NCI-H1048 (cell line): ENCODE results near the gene VWA8.
"Not testable (repeated sequence)": the region's sequence is repeated elsewhere in the genome, so short reads cannot be mapped to it uniquely, and the experiment has no call there.

Experiments used
- DNase-seq: peaks from one replicate; lab custom pipeline; 2025; lab: John Stamatoyannopoulos, UW

The VWA8 gene

DNA sequence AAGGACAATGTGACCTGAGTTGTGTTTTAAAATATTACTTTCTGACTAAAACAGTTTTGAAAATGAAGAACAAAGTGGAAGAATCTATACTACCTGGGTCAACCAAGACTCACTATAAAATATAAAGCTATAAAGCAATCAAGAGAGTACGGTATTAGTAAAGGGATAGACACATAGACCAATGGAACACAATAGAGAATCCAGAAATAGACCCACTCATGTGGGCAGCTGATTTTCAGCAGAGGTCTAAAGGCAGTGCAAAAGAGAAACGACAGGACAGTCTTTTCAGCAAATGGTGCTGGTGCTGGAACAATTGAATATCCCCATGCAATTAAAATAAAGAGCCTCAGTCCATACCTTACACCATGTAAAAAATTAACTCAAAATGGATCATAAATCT, 278.9 kb downstream of the VWA8 start:
- no peak for DNase-seq

DNA sequence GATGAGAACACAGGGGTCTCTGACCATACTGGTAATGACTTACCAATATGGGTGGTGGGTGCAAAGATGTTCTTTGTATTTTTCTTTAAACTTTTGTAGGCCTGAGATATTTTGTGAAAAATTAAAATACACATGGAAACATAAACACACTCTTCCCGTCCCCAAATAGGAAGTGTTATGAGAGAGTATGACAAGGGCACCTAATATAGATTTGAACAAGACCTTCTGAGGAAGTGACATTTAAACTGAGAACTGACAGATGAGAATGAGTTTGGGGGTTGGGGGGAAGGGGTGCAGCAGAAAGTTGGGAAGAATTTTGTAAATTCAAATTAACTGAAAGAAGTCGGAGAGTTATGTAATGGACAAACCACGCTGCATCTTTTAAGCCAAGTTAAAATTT, 279.3 kb downstream of the VWA8 start:
- DNase-seq = no peak

DNA sequence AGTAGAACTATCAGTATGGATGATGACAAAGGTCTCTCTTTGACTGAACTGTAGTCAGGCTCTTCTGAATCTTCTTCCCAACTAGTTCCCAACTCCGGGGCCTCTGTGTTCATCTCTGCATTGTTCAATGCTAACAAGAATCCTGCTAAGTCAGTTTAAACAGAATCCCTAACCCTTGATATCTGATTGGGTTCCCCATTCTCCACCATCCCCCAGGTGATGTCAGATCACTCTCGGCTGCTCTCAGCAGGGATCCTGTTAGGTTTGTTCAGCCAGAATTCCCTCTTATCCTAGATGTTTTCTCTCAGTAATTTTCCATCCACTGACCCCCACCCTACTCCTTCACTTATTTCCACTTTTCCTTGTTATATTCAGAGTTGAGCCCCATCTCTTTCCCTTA, 280.0 kb downstream of the VWA8 start:
- no peak for DNase-seq

GRCh38 chr13:41678848-41679247, 282.1 kb downstream of the VWA8 start:
- no peak for DNase-seq

DNA sequence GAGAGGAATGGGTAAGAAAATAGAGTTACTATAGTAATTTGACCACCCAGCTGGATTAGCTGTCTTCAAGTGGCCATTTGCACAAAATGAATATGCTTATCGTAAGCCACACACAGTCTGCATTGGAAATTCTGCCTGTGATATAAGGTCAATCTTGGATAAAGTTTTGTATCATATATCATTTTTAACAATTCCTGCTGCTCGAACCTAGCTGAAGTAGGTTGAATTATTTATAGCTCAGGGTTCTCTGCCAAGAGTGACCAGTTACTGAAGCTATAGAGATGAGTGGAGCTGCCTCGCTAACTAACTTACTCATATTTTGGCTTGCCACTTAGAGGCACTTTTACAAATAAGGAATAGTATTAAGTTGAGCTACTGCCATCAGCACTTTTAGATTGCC, 282.7 kb downstream of the VWA8 start:
- DNase-seq = no peak

- DNase-seq = no peak
Observed at GRCh38 chr13:41675306-41675705, 285.6 kb downstream of the VWA8 start.

DNA sequence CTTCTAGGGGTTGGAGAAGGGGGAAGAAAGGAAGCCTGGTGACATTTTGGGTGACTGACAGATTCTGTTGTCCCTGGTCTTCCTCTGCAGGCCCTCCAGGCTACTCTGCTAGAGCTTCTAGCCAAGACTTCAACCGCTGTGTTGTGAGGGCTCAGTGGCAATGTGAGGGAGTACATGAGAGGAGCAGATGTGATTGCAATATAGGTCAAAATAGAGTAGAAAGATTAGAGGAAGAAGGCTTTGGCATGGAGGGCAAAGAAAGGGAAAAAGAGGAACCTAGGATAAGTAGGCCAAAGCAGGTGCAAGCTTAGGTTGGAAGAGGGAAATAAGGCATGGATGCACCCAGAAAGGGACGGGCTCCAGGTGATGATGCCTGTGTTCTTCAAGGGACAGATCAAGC, 286.7 kb downstream of the VWA8 start:
- DNase-seq = no peak

DNA sequence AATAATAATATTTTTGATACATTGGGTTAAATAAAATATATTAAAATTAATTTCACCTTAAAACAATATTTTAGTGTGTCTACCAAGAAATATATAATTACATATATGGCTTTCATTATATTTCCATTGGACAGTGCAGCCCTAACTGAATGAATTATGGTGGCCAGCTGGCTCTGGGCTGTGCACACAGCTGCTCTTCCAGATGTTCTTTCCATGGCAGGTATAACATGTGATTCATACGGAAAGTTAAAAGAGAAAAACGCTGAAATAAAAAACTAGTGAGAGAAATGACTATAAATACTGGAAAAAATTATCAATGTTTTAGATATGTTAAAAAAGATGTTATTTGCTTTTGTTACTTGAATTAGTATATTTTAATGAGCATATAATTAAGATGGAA, 287.3 kb downstream of the VWA8 start:
- DNase-seq = no peak

DNA sequence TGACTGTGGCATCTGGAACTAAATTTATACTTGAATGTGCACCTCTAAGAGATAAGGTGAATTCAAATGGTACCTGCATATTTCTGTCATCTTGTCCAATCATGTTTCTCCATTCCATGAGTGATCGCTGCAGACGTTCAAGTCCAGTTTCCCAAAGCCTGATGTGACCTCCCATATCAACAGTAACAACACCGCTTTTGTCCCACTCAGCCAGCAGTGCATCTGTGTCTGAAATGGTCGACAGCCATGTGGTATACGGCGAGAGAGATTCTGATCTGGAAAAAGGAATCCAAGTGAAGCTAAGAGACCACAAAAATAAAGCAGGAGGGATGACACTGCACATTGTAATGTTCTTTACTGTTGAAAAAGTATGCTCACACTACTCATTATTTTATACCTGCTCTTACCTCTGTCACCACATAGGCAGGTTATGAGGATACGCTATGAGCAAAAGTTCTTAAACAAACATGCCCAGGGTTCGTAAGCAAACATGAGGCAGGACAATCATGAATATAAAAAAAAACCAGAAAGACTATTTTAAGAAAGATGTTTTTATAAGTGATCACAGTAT, 290.0 kb downstream of the VWA8 start:
- DNase-seq = no peak

GRCh38 chr13:41668130-41668757, 292.7 kb downstream of the VWA8 start:
- DNase-seq = peak; percentile 11

GRCh38 chr13:41666644-41667043, 294.3 kb downstream of the VWA8 start:
- no peak for DNase-seq

- DNase-seq = no peak
Observed at GRCh38 chr13:41660411-41660810, 300.5 kb downstream of the VWA8 start.

DNA sequence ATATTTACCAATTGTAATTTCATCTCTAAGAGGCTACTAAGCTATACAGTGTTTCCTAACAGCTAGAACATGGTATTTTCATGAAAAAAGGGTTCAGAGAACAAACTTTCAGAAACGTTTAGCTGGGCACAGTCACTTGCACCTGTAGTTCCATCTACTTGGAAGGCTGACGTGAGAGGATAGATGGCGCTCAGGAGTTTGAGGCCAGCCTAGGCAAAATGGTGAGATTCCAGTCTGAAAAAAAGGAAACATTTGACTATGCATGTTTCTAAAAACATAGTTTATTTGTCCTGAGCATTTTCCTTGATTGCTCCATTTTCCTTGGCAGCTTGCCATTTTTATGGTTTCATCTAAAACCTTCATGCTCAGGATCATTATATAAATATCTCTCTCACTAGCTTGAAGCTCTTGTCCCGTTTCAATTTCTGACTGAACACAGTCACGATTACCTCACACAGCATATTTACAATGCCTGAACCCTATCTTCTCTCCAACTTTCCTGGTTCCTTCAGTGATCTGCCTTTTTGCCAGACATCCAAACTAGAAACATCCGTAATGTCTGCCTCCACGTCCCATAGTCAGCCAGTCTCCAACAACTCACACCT, 302.8 kb downstream of the VWA8 start:
- no peak for DNase-seq

- DNase-seq = no peak
Observed at GRCh38 chr13:41655997-41656396, 304.9 kb downstream of the VWA8 start.

DNA sequence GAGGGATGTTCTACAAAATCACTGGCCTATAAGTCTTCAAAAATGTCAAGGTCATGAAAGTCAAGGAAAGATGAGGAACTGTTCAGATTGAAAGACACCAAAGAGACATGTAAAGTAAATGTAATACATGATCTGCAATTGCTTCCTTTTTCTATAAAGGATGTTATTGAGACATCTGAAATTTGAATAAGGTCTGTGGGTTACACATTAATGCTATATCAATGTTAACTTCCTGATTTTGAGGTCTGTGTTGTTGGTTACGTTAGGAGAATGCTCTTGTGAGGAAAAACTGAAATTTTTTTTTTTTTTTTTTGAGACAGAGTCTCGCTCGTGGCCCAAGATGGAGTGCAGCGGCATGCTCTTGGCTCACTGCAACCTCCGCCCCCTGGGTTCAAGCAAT, 306.1 kb downstream of the VWA8 start:
- DNase-seq = no peak

- no peak for DNase-seq
Observed at GRCh38 chr13:41652735-41653361, 308.1 kb downstream of the VWA8 start.

GRCh38 chr13:41651413-41652058, 309.4 kb downstream of the VWA8 start:
- DNase-seq = no peak

DNA sequence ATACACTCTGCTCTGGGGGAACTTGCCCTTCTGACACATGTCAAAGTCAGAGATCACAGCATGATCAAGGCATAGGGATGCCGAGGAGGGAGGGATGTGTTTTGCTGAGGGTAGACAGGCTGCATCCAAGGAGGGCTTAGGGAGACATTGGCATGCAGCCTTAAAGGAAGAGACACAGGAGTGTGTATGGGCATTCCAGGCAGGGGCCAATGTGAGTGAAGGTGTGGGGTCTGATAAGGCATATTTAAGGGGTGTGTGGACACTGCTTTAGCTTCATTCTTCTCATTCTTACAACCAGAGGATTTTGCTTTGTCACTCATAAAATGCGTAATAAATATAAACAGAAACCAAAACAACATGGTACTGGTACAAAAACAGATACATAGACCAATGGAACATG, 310.2 kb downstream of the VWA8 start:
- DNase-seq = no peak

DNA sequence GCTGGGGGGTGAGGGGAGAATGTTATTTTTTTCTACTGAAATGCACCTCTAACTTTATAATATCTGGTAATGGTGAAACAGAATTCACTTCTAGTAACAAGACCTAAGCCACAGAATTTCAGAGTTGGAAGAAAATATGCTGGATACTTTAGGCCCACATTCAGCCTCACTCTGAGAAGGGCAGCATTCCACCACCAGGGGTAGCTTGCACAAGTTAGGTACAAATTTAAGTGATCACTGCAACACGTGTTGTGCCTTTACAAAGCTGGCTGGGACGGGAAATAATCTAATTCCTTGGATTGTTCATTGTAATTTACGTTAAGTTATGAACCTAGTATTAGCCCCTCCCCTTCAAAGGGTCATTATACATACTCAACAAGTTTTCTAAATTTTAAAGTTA, 311.2 kb downstream of the VWA8 start:
- no peak for DNase-seq

DNA sequence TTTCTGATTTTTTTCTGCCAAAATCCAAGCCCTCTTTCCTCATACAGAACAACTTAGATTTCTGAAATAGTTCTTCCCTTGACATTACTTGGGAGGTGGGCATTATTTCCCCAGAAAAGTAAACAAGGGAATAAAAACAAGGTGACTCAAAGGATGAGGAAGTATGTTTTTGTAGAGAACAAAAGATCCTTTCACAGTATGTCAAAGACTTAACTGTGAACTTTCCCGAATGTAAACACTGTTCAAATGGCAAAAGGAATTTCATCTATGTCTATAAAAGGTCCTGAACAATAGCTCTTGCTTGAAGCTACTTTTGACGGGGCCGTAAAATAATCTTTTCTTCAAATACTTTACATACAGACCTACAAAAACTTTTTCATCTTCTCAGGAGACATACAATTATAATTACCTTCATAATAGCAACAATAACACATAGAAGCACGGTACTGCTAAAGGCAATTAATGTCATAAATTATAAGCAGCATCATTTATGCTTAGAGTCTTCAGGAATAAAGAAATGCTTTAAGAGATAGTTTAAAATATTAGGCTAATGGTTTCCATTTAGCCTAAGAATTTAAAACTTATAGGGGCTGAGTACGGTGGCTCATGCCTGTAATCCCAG, 312.5 kb downstream of the VWA8 start:
- DNase-seq = peak; percentile 4

- DNase-seq = not testable (repeated sequence)
Observed at GRCh38 chr13:41647699-41648313, 313.1 kb downstream of the VWA8 start.

DNA sequence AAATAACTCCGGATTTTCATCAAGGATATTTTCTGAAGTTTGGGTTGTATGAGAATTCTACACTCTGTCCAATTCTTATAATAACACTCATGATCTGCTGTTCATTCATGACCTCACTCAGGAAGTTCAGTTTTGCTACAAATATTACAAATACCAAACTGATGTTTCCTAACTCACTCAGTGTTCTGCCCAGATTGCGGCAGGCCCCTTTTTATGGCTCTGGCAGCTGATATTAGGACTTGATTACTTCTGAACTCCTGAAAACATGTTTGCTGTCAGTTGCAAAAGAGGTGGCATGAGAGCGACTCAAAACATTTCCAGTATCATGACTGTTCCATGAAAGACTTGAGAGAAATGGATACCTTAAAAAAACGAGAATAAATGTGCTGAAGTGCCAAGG, 315.6 kb downstream of the VWA8 start:
- DNase-seq = no peak
